ENCODE results near the gene NTN1. TPM values are rescaled to one million over a fixed set of nuclear protein-coding genes. Genes with fewer than 3 reads are reported as not detected.

NTN1 gene
- total and polyA plus RNA-seq, 11 donors, result 9.3 to 25.8 (median 17.3) TPM

DNA sequence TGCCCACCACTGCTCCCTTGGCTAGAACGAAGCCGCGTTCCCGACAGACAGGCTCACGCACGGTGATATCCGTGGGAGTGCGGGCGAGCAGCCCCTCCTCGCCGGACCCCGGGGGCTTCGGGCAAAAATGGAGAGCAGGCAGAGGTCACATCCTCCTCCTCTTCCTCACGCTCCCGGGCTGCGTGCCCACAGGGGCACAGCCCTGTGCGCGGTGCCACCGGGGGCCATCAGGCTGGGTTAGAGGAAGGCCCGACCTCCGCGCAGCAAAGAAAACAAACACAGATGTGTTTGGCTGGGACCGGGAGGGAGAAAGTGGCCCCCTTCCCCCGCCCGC is 519 bp upstream of the NTN1 start:
- H3K9me3 ChIP-seq, result no peaks in the 10 kb centered on the region
- peak overlapping the region; percentile 49 to 88 (median 70) for H3K4me3 ChIP-seq
- H3K27ac ChIP-seq, result peak overlapping the region in 11 of 12 donors; percentile 34 to 86 (median 77)
- intact Hi-C loops (cut with DNase I), result loop anchor here in 1 of 10 donors (2.0 kb wide), 1 partner anchor 220 kb away; no protein-coding TSS in a partner anchor
- WGBS, 4 donors, result 0 to 3% (median 2%) methylated on average over 9 to 25 of the region's 25 CpGs
- no peak for TF ChIP-seq POLR2A (IDR thresholded peaks at IDR 0.05)
- TF ChIP-seq, protein P1, sequence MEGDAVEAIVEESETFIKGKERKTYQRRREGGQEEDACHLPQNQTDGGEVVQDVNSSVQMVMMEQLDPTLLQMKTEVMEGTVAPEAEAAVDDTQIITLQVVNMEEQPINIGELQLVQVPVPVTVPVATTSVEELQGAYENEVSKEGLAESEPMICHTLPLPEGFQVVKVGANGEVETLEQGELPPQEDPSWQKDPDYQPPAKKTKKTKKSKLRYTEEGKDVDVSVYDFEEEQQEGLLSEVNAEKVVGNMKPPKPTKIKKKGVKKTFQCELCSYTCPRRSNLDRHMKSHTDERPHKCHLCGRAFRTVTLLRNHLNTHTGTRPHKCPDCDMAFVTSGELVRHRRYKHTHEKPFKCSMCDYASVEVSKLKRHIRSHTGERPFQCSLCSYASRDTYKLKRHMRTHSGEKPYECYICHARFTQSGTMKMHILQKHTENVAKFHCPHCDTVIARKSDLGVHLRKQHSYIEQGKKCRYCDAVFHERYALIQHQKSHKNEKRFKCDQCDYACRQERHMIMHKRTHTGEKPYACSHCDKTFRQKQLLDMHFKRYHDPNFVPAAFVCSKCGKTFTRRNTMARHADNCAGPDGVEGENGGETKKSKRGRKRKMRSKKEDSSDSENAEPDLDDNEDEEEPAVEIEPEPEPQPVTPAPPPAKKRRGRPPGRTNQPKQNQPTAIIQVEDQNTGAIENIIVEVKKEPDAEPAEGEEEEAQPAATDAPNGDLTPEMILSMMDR (IDR thresholded peaks at IDR 0.05), result no peak
- H3K27me3 ChIP-seq, result peaks cover 0 to 78% (median 27%) of the 10 kb centered on the region in 9 donors
- H3K4me1 ChIP-seq, result peaks cover 0 to 46% (median 22%) of the 10 kb centered on the region in 12 donors
- ATAC-seq (no peak), DNase-seq (no peak)
- no peaks in the 10 kb centered on the region for H3K36me3 ChIP-seq

- peak in 3 of 4 donors; percentile 26 to 73 (median 60) for ATAC-seq
- Histone ChIP-seq H3K9me3 (no peaks in the 10 kb centered on the region), H3K4me1 (peaks cover 0 to 42% (median 22%) of the 10 kb centered on the region in 12 donors), H3K27ac (peak overlapping the region; percentile 13 to 86 (median 76)), H3K4me3 (peak overlapping the region; percentile 49 to 88 (median 70)), H3K27me3 (peaks cover 0 to 76% (median 29%) of the 10 kb centered on the region in 9 donors), H3K36me3 (no peaks in the 10 kb centered on the region)
- TF ChIP-seq, protein P1 (IDR thresholded peaks at IDR 0.05), result peak in 1 of 12 donors; percentile 8
- no peak for TF ChIP-seq POLR2A (IDR thresholded peaks at IDR 0.05)
- 0 to 2% (median 1%) methylated on average over 19 to 79 of the region's 79 CpGs for WGBS, 4 donors
- intact Hi-C loops (cut with DNase I), result loop anchor here in 1 of 10 donors (2.0 kb wide), 1 partner anchor 219 kb away; no protein-coding TSS in a partner anchor
- peak; percentile 24 to 66 (median 45) for DNase-seq
Measured at GRCh38 chr17:9021992-9022572, 772 bp downstream of the NTN1 start.

DNA sequence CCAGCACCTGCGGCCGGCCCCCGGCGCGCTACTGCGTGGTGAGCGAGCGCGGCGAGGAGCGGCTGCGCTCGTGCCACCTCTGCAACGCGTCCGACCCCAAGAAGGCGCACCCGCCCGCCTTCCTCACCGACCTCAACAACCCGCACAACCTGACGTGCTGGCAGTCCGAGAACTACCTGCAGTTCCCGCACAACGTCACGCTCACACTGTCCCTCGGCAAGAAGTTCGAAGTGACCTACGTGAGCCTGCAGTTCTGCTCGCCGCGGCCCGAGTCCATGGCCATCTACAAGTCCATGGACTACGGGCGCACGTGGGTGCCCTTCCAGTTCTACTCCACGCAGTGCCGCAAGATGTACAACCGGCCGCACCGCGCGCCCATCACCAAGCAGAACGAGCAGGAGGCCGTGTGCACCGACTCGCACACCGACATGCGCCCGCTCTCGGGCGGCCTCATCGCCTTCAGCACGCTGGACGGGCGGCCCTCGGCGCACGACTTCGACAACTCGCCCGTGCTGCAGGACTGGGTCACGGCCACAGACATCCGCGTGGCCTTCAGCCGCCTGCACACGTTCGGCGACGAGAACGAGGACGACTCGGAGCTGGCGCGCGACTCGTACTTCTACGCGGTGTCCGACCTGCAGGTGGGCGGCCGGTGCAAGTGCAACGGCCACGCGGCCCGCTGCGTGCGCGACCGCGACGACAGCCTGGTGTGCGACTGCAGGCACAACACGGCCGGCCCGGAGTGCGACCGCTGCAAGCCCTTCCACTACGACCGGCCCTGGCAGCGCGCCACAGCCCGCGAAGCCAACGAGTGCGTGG is 1.5 kb downstream of the NTN1 start:
- TF ChIP-seq POLR2A (IDR thresholded peaks at IDR 0.05), result no peak
- TF ChIP-seq, protein P1 (IDR thresholded peaks at IDR 0.05), result peak in 1 of 12 donors; percentile 0
- peak in 1 of 4 donors; percentile 32 for ATAC-seq
- H3K9me3 ChIP-seq, result no peaks in the 10 kb centered on the region
- peak overlapping the region; percentile 49 to 88 (median 70) for H3K4me3 ChIP-seq
- peaks cover 0 to 71% (median 29%) of the 10 kb centered on the region in 9 donors for H3K27me3 ChIP-seq
- H3K27ac ChIP-seq, result peak overlapping the region in 5 of 12 donors; percentile 56 to 86 (median 84)
- WGBS, 4 donors, result 3 to 15% (median 5%) methylated on average over 57 to 106 of the region's 106 CpGs
- H3K4me1 ChIP-seq, result peaks cover 0 to 37% (median 18%) of the 10 kb centered on the region in 12 donors
- peak in 2 of 5 donors; percentile 23 to 32 for DNase-seq
- intact Hi-C loops (cut with DNase I), result no loop called here
- H3K36me3 ChIP-seq, result no peaks in the 10 kb centered on the region

All from heart left ventricle (tissue), 16 donors.